Measurements from ENCODE around the gene TBC1D30.
"Not testable (repeated sequence)": the region's sequence is repeated elsewhere in the genome, so short reads cannot be mapped to it uniquely, and the experiment has no call there.

Gene TBC1D30, protein sequence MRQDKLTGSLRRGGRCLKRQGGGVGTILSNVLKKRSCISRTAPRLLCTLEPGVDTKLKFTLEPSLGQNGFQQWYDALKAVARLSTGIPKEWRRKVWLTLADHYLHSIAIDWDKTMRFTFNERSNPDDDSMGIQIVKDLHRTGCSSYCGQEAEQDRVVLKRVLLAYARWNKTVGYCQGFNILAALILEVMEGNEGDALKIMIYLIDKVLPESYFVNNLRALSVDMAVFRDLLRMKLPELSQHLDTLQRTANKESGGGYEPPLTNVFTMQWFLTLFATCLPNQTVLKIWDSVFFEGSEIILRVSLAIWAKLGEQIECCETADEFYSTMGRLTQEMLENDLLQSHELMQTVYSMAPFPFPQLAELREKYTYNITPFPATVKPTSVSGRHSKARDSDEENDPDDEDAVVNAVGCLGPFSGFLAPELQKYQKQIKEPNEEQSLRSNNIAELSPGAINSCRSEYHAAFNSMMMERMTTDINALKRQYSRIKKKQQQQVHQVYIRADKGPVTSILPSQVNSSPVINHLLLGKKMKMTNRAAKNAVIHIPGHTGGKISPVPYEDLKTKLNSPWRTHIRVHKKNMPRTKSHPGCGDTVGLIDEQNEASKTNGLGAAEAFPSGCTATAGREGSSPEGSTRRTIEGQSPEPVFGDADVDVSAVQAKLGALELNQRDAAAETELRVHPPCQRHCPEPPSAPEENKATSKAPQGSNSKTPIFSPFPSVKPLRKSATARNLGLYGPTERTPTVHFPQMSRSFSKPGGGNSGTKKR

DNA sequence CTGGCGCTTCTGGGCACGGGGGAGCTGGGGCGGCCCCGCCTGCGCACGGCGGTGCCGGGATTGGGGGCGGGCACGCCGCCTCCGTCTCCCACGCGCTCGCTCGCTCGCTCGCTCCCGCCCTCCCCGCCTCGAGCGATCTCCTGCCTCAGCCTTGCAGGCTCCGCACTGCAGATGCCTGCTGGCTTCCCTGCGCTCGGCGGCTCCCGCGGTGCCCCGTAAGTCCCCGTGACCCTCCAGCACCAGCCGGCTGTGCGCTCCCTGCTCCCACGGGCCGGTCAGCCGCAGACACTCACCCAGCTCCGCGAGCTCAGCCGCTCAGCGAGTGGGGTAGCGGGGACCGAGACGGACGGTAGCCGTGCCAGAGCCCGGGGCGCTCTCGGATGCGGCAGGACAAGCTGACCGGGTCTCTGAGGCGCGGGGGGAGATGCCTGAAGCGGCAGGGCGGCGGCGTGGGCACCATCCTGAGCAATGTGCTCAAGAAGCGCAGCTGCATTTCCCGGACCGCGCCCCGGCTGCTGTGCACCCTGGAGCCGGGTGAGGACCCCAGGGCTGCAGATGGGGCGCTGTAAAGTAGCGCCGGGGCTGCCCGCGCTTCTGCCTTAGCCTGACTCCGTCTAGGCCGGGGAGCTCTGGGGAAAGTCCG, at the start of gene TBC1D30:
Gene TBC1D30, plus strand, starts transcription at position 148 of the 643 bp plus-strand sequence. Its CDS starts 233 bp downstream, at position 381.
- peak; percentile 20 to 51 for DNase-seq

DNA sequence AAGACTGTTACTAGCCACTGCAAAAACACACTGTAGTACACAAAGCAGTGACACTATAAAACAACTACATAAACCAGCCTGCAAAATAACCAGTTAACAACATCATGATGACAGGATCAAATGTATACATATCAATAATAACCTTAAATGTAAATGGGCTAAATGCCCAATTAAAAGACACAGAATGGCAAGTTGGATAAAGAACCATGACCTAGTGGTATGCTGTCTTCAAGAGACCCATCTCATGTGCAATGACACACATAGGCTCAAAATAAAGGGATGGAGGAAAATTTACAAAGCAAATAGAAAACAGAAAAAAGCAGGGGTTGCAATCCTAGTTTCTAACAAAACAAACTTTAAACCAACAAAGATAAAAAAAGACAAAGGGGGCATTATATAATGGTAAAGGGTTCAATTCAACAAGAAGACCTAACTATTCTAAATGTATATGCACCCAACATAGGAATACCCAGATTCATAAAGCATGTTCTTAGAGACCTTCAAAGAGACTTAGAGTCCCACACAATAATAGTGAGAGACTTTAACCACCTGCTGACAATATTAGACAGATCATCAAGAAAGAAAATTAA, 49.2 kb upstream of the TBC1D30 start:
- not testable (repeated sequence) for DNase-seq

DNA sequence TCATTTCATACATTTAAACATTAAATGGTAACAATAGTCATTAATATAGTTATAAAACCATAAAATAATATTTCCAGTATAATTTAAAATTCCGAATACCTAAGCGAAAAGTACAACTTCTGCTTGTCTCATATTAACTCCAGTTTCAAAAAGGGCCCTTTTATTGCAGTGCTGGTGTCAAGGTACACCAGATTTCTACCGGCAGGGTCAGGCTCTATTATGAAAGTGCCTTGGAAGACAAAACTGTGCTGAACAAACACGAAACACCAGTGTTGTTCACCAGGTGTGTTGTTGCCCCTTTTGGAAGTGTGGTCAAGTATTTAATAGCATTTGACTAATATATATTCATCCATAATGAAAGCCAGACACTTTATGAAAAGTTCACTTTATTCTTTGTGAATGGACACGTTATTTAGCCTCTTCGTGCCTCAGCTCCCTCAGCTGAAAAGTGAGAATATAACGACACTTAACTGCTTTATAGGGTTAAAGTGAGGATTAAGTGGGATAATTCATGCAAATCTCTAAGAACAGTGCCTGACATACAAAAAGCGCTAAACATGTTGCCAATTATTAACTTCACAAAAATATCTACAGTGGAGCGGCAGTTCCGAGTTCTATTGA, 45.0 kb upstream of the TBC1D30 start:
- no peak for DNase-seq

DNA sequence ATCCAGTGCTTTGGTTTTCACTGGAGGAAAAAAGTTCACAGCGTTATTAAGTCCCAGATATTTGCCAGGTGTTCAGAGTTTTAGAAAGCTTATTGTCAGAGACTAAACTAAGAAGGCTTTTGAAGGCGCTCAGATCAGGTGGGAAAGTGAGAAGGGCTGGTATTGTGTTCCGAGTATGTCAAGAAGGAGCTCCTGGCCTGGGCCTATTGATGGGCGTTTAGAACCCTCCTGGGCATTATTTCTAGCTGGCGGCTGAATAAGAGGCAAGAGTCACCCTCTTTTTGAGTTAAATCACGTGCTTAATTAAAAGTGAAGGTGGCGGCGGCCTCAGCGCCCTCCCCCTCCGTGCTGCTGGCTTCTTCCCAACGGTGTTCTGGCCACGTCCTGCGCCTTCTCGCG, 44.3 kb upstream of the TBC1D30 start:
- DNase-seq, result no peak

DNA sequence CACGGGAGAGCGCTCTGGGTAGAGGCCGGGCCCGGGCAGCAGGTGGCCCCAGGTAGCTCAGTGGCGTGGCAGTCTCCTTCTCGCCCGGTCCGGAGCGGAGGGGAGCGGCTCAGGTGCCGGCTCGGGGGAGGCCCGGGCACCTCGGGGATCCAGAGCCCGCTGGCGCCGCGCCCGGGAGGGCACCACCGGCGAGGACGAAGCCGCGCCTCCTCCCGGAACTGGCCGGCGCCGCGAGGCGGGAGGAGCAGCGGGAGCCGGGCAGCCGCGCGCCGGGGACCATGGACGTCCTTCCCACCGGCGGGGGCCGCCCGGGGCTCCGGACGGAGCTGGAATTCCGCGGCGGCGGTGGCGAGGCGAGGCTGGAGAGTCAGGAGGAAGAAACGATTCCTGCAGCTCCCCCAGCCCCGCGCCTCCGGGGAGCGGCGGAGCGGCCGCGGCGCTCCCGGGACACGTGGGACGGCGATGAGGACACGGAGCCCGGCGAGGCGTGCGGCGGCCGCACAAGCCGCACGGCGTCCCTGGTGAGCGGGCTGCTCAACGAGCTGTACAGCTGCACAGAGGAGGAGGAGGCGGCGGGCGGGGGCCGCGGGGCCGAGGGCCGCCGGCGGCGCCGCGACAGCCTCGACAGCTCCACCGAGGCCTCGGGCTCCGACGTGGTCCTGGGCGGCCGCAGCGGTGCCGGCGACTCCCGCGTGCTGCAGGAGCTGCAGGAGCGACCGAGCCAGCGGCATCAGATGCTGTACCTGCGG, 43.7 kb upstream of the TBC1D30 start:
- DNase-seq, result peak in 1 of 2 donors; percentile 30

DNA sequence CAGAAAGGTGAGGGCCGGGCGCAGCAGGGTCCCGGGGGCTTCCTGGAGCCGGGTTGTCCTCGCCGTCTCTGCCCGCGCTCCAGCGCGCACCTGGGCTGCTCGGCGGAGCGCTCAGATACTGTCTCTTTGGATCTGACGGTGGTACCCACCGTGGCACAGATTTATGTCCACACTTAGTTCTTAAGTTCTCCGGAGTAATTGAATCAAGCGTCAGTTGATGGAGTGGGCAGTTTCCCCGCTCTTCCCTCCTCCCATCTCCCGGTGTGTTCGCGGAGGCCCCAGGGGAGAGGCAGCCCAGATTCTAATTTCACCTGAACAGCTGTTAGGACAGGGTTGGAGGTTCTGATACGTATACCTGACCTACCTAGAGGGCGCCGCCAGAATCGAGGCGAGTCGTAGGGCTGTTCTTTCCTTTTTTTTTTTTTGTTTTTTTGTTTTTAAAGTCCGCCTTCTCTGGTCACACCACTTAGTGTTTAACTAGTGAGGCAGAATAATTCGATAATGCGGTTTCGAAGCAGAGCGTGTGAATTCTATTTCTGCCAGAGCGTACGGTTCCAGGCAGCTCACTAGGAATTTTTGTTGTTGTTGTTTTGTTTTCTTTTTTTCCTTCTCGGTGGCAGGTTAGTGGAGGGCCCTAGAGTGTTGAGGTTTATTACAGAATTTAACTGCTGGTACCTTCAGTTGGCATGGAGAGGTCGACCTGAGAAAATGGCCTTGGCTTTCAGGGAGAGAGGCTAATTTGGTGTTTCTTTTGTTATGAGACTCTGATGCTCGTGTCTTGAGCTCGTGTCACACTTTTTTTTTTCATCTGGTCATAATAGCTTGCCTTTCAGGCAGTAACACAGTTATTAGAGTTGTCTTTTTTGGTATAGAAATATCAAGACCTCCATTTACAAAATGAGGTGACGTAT, 42.9 kb upstream of the TBC1D30 start:
- DNase-seq, result no peak

DNA sequence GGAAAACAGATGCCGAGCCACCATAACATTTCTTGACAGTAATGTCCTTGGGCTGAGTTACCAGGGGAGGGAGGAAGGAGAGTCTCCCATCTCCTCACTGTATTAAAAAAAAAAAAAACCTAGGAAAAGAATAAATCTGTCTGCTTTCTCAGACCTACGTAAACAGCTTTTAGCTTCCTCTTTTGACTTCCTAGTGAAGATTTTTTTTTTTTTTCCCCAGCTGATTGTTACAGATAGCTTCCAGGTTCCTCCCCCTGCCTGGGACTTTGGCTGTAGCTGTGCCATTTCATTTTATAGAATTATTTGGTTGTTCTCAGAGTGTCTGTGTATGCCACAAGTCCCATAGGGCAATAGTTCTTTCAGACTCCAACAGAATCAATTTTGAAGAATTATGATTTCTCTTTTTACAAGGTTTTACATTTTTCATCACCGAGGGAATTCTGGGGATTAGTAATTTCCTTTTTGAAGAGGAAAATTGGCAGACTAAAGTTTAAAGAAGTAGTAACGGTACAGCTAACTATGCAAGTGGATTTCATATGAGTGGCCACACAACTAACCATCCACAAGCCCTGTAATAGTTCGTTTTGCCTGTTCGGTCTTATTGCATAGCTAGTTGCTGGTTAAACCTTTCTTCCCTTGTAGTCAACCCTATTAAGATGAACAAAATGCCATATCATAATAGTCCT, 42.1 kb upstream of the TBC1D30 start:
- no peak for DNase-seq

DNA sequence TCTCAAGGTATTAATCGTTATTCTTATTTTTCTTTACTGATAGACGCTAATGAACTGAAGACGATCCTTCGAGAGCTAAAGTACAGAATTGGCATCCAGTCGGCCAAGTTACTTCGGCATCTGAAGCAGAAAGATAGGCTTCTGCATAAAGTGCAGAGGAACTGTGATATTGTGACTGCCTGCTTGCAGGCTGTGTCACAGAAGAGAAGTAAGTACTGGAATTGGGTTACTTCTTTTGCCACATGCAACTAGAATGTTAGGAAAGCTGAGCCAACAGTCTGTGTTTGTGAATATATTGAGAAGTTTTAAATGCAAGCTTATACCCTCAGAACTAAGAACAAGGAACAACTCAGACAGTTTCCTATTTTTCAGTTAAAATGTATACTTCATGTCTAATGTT, 38.6 kb upstream of the TBC1D30 start:
- no peak for DNase-seq

DNA sequence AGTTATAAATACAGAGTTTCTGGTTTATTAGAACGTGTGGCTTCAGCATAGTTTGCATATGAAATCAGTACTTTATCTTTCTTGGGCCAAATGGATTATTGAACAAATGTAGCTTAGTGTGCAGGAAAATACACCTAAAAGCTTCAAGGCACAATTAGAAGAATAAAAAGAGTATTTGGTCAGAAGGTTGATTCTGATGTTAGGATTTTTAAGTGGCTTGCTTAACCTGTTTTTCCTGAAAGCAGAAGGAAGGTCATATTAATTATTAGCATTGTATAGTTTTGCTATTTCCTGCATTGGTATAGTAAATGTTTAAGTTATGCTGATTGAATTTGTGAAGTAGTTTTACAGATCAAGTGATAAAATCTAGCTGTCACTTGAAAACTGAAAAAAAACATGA, 34.3 kb upstream of the TBC1D30 start:
- DNase-seq, result no peak

DNA sequence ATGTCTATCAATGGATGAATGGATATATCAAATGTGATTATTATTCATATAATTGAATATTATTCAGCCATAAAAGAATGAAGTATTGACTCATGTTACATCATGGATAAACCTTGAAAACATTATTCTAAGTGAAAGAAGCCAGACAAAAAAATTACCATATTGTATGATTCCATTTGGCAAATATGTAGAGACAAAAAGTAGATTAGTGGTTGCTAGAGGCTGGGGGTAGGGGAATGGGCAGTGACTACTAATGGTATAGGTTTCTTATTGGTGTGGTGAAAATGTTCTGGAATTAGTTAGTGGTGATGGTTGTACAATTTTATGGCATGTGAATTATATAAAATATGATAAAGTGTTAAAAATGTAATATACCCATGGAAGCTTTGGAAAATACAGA, 33.4 kb upstream of the TBC1D30 start:
- no peak for DNase-seq

DNA sequence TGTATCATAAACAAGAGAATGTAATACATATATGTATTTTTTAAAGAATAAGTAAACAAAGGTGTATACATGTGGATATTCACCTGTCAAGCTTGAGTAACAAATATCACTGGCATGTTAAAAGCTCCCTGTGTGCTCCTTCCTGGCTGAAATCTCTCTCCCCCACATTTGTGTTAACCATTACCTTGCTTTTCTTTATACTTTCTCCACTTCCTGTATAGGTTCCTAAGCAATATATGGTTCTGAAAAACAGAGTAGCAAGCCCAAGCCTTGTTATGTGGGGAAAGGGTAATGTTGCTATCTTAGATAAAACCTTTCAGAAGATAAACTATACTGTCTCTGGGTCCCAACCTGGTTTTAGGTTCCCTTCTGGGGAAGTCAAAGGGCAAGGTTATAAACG, 32.3 kb upstream of the TBC1D30 start:
- DNase-seq, result no peak

DNA sequence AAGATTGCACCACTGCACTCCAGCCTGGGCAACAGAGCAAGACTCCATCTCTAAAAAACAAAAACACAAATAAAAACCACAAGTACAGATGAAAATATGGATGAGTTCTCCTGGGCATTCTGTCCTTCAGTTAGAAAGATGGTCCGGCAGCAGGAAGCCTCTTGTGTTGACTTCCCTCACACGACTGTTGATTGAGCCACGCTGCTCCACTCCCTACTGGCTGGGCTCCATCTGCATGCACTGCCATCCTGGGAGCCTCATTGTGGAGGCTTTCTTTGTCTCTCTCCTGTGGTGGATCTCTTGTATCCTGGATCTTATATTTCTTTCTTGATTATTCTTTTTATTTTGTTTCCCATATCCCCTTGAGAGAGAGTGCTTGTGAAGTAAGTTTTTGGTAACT, 30.8 kb upstream of the TBC1D30 start:
- DNase-seq, result no peak

DNA sequence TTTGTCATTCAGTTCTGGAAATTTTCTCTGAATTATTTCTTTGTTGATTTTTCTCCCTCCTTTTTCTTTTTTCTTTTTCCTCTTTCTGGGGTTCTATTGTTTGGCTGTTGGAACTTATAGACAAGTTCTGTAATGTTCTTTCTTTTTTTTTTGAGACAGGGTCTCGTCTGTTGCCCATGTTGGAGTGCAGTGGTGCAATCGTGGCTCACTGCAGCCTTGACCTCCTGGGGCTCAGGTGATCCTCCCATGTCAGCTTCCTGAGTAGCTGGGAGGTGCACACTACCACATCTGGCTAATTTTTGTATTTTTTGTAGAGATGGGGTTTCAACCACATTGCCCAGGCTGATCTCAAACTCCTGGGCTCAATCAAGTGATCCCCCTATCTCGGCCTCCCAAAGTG, 30.1 kb upstream of the TBC1D30 start:
- DNase-seq, result no peak

DNA sequence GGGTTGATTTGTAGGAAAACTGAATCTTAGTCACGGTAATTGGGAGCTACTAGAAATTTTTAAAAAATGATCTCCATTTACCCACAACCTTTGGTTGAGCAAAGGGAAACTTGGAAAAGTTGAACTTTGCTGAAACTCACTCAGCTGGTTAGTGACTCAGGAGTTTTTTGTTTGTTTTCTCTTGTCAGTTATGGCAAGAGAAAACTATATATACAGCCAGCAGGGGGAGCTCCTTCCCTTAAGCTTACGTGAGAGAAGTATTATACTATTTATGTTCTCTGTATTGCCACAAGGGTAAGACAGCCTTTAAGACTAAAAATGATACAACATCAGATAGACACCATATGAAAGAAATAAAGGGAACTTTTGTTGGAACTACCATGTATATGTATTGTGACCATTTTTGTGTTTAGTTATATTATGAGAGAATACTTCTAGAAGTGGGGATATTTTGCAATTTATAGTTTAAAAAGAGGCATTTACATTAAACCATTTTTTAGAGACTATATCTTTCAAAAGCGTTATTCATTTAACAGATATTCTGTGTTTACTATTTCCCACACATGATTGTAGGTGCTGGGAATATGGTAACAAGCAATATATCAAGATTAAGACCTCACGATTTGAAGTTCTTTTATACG, 28.1 kb upstream of the TBC1D30 start:
- peak; percentile 48 to 70 for DNase-seq

DNA sequence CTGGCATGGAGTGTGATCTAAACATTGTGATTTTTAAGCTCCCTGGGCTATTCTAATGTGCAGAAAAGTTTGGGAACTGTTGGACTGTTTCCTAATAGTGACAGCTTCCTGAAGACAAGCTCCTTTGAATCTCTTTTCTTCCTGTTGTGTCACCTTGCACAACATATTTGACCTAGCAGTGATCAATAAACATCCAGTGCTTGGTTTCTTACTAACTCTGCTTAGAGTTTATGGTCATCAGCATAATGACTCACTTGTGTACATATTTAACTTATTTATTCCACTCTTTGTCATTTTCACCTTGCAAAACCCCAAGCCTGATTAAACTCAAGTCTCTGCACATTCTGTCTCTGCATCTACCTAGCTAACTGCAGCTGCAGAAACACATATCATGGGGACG, 27.3 kb upstream of the TBC1D30 start:
- DNase-seq, result no peak

DNA sequence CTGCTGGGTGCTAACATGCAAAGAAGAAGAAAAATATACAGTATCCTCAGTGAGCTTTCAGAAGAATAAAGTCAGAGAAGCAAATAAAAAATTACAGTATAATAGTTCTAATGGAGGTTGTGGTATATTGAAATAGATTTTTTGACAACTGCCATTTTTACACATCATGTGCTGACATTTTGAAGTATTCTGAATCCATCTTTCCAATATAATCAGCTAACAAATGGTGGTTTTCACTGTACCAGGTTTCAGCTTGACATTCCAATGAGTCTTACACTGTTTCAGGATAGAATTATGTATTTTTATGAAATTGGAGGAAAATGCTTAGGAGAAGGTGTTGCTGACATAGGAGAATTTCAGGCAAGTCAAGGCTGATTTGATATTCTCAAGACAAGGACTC, 26.3 kb upstream of the TBC1D30 start:
- DNase-seq, result no peak

DNA sequence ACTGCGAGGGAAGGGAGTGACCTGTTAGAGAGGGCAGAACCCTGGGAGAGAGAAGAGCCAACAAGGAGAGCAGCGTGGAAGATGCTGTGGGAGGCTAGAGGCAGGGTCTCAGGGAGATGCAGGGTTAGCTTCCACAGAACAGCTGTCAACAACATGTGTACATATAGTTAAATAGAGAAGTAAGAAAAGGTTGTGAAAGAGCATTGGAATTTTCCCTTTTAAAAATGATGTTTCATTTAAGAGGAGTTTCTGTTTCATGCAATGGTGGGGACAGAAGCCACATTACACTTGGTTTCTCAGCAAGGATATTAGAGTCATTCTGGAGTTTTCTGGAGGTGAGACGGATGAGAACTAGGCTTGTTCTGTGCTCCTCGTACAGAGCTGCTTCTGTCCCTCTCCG, 23.8 kb upstream of the TBC1D30 start:
- DNase-seq, result no peak

DNA sequence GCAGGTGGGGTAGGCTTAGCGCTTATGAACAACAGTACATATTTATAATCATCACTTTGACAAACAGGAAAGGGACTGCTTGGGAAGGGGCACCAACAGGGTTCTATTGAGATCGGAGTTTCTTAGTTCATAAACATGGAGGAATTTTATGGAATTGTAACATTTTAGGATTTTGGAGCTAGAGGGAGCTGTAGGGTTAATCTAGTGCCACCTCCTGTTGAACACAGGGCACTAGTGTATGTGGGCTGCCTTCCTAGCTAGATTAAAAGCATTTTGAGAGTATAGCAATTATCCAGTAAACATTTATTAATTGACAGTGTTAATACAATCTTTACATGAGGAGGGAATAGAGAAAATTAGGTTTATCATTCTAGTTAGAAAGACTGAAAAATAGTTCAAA, 23.1 kb upstream of the TBC1D30 start:
- no peak for DNase-seq

DNA sequence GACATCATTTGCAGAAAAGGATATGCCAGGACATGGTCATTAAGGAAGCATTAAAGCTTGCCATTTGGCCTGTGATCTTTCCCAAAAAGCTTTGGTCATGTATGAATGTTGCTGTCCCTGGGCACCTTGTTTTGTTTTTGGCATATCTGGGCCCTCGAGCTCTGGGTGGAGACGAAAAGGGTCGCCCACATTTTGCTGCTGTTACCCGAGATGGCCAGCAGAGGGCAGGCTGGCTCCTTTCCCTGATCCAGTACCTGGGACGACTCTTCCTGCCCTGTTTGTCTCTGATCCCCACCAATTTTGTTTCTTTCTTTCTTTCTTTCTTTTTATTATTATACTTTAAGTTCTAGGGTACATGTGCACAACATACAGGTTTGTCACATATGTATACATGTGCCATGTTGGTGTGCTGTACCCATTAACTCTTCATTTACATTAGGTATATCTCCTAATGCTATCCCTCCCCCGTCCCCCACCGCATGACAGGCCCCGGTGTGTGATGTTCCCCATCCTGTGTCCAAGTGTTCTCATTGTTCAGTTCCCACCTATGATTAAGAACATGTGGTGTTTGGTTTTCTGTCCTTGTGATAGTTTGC, 22.2 kb upstream of the TBC1D30 start:
- peak; percentile 67 to 69 for DNase-seq

DNA sequence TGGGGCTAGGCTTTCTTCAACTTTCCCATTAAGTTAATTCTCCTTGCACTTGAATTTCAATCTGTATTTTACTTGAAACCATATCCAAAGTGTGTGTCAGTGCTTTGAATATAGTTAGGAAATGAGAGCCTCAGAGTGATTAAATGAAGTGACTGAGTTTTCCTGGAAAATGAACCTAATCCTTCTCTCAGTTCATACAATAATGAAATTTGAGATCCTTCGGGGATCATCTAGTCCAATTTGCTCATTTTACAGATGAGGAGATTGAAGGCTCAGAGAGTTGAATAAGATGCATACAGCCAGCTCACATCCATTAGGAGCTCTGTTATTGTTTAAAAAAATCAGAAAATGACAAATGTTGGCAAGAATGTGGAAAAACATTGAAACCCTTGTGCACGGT, 18.3 kb upstream of the TBC1D30 start:
- DNase-seq, result no peak

Data from stimulated activated CD4-positive, alpha-beta T cell treated with anti-CD3 and anti-CD28 coated beads, Interleukin-2, amount 100 ng/mL, for 24 hours (primary cell).